HG02610 (cell line): ENCODE data around the gene ASPSCR1.

Experiments
- ATAC-seq: cut with Tn5 transposase; IDR thresholded peaks from one replicate; pipeline ENCODE4 v1.9.1; 2021; ENCODE audit warnings: mild to moderate bottlenecking, moderate library complexity; ENCODE audit not compliant: unreplicated experiment

The ASPSCR1 gene

GRCh38 chr17:81958633-81959342, 18.6 kb upstream of the ASPSCR1 start:
- ATAC-seq = no peak

DNA sequence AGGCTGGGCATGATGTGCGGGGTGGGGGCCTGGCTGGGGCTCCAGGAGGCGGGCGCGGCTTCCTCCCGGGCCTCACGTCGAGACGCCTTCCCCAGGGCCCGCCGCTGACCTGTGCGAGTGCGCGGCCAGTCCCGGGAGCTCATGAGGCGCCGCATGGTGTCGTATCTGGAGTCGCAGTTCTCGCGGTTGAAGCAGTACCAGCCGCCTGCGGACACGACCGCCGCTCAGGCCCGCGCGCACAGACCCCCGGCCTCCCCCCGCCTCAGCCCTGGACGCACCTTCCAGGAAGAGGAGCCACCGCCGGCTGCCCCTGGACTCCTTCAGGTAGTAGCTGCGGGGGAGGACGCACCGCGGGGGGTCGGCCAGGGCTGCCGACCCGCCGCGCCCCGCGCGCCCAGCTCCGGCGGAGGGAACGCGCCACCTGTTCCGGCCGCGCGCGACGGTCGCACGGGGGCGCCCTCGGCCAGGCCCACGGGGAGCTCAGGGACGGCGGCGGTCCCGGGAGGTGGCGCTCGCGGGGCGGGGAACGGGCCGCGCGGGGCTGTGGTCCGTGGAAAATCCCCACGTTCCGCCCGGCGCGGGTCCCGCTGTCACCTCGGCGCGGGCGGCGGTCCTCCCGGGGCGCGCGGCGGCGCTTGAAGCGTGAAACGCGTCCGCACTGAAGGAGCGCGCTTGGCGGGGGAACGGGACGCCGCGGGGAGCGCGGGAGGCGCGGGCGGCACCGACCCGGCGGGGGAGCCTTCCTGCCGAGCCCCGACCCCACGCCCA, 17.9 kb upstream of the ASPSCR1 start:
- ATAC-seq = no peak

DNA sequence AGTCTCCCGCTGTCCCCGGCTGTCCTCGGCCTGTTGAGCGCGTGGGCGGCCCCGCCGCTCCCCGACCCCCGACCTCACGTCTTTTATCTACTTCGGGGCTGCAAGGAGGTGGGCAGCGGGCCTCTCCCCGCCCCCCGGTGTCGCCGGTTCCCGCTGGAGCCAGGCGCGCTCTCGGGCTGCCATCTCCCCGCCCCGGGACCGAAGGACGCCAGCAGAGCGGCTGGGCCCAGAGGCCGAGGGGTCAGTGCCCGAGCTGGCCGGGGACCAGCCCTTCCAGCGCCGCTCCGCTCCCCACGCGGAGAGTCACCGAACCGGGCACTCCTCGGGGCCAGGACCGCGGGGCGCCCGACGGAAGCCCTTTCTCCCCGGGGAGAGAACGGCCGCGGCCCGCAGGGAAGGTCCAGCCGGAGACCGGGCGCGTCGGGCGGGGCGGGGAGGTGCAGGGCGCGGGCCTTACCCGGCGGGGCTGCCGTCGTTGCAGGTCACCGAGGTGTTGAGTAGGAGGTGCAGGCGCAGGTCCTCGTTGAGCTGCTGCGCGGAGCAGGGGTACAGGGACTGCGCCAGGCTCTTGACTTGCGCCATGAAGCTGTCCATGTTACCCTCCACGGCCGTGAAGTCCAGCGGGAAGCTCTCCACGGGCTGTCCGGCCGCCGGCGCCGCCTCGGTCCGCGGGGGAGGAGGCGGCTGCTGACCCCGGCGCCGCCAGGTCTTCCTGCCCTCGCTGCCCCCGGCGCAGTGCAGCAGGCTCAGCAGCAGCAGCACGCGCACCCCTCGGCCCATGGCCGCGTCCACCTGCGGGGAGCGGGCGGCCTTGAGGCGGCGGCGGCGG, 17.1 kb upstream of the ASPSCR1 start:
- ATAC-seq = no peak

- no peak for ATAC-seq
Measured at GRCh38 chr17:81961087-81961511, 16.3 kb upstream of the ASPSCR1 start, which contains the start of gene NOTUM. TSS of gene NOTUM (minus strand) at chr17:81961187. CDS start at chr17:81960909, 278 bp downstream.

DNA sequence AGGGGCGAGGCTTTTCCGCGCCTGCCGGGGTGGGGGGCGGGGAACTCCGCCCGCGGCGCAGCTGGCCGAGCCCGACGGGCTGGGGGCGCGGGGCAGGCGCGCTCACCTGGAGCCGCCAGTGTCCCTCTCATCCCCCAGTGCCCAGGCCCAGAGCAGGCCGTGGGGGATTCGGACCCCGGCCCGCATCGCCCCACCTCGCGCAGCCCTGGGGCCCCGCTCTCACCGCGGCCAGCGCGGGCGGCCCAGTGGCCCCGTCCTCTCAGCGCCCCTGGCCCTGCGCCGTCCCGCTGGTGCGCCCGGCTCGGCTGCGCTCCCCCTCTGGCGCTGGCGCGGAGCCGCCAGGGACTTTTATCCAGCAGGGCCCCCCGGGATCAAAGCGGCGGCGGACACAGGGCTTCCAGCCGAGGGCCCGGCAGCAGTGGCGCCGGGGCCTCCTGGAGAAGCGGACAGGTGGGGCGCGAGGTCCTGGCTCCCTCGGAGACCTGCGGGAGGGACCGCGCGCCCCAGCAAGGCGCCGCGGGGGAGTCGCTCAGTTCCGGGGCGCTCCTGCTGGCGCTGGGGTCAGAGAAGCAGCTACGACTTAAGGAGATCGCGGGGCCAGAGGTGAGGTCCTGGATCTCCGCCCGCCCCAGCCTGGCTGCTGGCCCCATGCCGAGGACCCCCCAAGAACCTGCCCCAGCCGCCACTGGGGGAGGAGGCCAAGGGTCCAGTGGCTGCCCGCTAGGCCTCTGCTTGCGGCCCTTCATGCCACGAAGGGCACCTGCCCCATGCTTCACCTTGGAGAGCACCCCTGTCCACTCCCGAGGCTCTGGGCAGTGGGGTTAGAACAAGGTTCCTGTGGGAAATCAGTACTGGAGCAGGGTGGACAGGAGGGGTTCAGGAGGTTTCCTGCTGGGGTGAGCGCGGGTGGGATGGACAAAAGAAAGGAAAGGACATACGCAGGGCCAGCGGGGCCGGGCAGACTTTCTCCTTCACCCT, 15.6 kb upstream of the ASPSCR1 start:
- no peak for ATAC-seq

DNA sequence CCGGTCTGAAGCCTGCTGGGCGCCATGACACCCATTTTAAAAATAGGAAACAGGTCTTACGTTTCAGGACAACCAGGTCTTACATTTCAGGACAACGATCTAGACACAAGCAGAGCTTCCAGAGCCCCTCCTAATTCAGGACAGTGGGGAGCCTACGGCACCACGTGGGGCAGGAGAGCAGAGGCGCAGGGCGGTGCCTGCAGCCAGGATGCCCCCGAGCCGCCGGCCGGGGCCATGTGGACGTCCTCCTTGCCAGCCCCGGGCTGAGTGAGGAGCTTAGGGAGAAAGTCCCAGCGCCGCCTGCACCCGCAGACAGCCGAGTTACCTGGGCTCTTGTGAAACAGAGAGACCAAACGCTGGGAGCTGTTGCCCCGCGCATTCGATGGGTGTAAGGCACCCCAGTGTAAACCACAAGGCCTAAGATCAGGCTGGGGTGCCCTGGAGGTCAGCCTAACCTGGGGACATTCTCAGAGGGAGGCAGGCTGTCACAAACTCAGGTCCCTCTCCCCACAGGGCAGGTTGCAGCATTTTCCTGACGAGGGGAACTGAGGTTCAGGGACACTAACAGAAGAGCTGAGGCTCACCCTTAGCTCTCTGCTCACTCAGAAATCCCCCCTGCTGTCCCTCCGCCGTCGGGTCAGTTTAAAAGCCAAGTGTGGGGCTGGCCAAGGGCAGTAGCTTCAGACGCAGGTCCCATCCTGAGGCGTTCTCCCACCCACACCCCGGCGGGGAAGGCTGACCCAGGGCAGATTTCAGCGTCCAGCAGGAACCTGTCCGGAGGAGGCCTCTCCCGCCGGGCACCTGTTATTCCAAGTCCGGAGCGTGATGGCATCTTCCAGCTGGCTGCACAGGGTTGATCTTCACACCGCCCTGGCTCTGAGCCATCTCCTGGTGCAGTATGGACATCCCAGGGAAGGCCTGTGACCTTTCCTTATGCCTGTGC, 14.7 kb upstream of the ASPSCR1 start:
- no peak for ATAC-seq

DNA sequence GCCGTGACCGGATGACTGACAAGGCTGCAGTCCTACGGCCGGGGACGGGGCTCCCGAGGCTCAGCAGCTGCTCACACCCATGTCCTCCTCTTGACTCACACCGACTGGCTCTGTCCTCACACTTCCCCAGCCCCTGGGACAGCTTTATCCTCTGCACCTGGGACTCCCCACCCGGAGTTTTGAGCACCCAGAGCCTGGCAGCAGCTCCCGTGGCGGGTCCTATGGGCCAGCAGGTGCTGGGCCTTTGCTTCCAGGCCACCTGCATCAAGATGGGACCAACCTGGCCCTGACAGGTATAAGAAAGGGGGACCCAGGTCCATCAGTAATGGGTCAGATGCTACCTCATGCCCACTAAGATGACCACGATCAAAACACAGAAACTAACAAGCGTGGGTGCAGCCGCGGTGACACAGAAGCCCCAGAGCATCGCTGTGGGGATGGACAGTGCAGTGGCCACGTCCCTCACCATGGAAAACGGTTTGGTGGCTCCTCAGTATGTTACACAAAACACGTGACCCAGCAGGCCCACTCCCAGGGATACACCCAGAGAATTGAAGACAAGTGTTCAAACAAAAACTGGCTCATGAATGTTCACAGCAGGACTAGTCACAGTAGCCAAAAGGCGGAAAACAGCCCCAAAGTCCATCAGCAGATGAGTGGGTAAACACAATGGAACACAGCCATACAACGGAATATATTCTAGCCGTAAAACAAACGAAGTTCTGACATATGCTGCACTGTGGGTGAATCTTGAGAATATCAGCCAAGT, 13.2 kb upstream of the ASPSCR1 start:
- ATAC-seq = no peak

DNA sequence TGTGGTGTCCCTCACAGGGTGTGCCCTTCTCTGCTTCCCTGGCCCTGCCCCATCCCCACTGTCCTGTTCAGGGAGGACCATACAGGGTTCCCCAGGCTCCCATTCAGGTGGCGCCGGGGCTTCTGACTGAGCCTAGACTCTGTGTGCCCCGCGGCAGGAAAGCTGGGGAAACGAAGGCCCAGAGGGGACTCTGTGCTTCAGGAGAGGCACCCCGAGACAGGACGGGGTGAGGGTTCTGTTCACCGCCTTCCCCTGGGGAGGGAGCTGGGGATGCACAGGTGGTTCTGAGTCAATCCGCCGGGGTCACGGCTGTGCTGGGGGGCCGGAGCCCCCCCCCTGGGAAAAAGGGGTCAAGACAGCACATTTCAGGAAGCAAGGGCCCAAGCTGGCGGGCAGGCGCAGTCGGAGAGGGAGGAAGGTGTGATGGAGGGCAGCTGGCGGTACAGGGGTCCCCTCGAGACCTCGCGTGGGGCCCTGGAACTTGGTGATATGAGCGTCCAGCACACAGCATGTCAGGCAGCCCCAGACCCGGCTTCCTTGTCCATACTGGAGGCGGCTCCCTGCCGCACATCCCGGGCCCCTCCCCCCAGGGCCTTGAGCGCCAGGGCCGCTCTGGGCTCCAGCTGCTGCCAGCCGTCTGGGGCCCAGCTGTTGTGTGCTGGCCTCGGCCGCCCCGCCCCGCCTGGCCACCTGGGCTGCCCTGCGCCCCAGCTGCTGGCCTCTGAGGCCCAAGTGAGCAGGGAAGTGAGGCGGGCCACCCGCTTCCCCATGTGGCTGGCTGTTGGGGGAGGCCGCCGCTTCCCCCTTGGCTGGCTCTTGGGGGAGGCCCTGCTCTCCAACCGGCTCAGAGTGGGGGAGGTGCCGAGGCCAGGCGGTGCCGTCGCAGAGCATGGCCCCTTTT, 10.8 kb upstream of the ASPSCR1 start:
- ATAC-seq = no peak

- no peak for ATAC-seq
Measured at GRCh38 chr17:81967244-81967532, 10.2 kb upstream of the ASPSCR1 start.

DNA sequence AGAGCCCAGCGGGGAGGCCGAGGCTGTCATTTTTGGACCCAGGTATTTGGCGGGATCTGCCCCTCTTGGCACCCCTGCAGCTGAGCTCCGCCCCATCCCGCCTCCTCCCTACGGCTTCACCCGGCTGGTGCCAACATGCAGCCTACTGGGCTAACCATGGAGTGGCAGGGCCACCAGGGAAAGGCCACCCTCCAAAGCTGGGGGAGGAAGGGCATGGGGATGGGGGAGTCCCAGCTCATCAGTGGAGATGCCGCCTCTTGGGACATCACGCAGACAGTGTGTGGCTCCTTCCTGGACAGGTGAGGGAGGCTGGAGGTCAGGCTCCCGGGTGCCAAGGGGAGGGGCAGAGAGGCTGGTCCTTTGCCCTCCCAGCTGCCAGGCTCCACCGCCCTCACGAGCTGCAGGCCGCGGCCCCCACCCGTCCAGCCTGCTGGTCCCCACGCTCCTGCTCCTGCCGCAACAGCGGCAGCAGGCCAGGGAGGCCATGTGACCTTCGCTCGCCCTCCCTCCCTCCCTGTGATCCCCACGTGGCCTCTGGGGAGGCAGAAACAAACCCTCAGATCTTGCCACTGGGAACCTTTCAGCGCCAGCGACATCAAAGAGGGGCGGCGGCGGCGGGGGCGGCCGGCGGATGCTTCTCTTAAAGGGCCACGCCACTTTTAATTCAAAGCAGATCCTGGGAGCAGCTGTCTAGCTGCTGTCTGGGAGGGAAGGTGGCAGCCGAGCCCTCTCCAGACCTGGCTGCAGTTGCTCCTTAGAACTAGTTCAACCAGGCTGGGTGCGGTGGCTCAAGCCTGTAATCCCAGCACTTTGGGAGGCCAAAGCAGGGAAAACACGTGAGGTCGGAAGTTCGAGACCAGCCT, 9.7 kb upstream of the ASPSCR1 start:
- peak; percentile 72 for ATAC-seq

GRCh38 chr17:81968396-81968745, 9.1 kb upstream of the ASPSCR1 start:
- ATAC-seq = no peak

DNA sequence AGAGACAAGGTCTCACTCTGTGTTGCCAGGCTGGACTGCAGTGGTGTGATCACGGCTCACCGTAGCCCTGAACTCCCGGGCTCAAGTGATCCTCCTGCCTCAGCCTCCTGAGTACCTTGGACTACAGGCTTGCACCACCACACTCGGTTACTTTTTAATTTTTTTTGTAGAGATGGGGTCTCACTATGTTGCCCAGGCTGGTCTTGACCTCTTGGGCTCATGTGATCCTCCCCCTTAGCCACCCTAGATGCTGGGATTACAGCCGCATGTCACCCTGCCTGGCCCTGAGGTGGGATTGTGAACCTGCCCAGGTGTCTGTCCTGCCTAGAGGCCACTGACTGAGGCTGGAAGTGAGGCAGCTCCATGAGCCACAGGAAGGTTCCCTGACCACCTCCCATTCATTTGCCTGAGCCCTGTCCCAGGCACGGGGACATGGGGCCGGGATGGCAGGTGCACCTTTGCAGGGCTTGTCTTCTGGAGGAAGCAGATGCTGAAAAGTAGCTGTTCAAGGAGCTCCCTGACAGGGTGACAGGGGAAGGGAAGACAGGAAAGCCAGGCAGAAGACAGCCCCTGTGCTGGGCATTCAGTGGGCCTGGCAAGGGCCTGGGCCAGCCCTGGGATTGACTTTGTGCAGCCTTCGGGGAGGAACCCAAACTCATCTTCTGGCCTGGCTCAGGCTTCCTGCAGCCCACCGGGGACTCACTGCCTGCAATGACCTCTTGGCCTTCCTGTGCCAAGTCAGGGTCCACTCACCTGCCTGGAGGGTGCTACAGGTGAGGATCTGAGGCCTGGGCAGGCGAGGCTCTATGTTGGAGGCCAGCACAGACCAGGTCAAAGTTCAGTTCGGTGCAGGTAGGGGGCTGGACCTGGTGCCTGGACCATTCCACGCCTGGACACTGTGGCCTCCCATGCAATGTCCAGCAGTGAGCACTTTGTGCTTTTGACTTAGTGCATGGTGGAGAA, 8.3 kb upstream of the ASPSCR1 start:
- no peak for ATAC-seq

DNA sequence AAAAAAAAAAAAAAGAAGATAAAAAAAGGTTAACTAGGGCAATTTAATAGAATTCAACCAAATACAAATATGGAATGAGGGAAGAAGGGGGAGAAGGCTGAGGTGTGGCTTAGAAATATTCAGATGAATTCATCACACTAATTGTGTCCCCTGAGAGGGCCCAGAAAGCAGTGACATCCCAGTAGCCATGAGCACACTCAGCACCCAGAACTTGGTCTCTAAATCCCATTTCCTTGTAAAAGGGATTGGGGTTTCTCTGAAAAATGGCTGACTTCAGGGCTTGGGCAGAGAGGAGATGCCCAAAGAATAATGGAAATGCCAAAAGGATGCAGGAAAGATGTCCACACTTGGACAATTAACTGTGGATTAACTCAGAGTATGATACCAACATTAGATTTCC, 4.0 kb upstream of the ASPSCR1 start:
- no peak for ATAC-seq

- ATAC-seq = peak; percentile 20
Measured at GRCh38 chr17:81976332-81977210, 858 bp upstream of the ASPSCR1 start.
